Astrocyte (in vitro differentiated cells and primary cell): ENCODE measurements around the gene NPFFR1. TPM values are rescaled to one million over a fixed set of nuclear protein-coding genes. Genes with fewer than 3 reads are reported as not detected.

Source experiments
- DNase-seq: peaks from one replicate; pipeline ENCODE4 v3.0.0-alpha.2; 2010; ENCODE audit warnings: low read depth
- FAIRE-seq: peaks from 2 replicates; lab custom pipeline; 2011; peaks lifted over from hg19 to GRCh38; lab: Jason Lieb, UNC
- H2AFZ ChIP-seq: 2 replicates; pipeline ENCODE4 v1.6.0; 2012; ENCODE audit warnings: low read depth, low read length, inconsistent platforms
- H3K27ac ChIP-seq: 2 replicates; pipeline ENCODE4 v1.5.1; 2011; ENCODE audit warnings: low read depth, low read length, inconsistent platforms
- H3K27me3 ChIP-seq: 2 replicates; pipeline ENCODE4 v1.6.0; 2011; ENCODE audit warnings: low read length, inconsistent platforms; ENCODE audit not compliant: insufficient read depth
- H3K36me3 ChIP-seq: 2 replicates; pipeline ENCODE4 v1.5.1; 2011; ENCODE audit warnings: low read length, inconsistent platforms; ENCODE audit not compliant: insufficient read depth
- H3K4me1 ChIP-seq: 2 replicates; pipeline ENCODE4 v1.5.1; 2011; ENCODE audit warnings: low read length, inconsistent platforms; ENCODE audit not compliant: insufficient read depth
- H3K4me2 ChIP-seq: 2 replicates; pipeline ENCODE4 v1.6.0; 2012; ENCODE audit warnings: low read length, inconsistent platforms
- H3K4me3 ChIP-seq: 2 replicates; pipeline ENCODE4 v1.5.1; 2011; ENCODE audit warnings: low read depth, mild to moderate bottlenecking, low read length, inconsistent platforms; ENCODE audit not compliant: insufficient read depth
- H3K79me2 ChIP-seq: 2 replicates; pipeline ENCODE4 v1.6.0; 2012; ENCODE audit warnings: mild to moderate bottlenecking, low read length, inconsistent platforms; ENCODE audit not compliant: insufficient read depth
- H3K9ac ChIP-seq: 2 replicates; pipeline ENCODE4 v1.6.0; 2012; ENCODE audit warnings: mild to moderate bottlenecking, low read length, inconsistent platforms
- H3K9me3 ChIP-seq: 2 replicates; pipeline ENCODE4 v1.5.1; 2012; ENCODE audit warnings: low read depth, mild to moderate bottlenecking, low read length, inconsistent platforms; ENCODE audit not compliant: insufficient read depth
- H4K20me1 ChIP-seq: 2 replicates; pipeline ENCODE4 v1.6.0; 2012; ENCODE audit warnings: low read length, inconsistent platforms; ENCODE audit not compliant: insufficient read depth
- H3K27ac Mint-ChIP-seq: one replicate; pipeline ENCODE4 v1.8.0; 2021; ENCODE audit warnings: mild to moderate bottlenecking, mixed read lengths; ENCODE audit not compliant: unreplicated experiment
- H3K27me3 Mint-ChIP-seq: one replicate; pipeline ENCODE4 v1.8.0; 2021; ENCODE audit warnings: low read depth, mixed read lengths; ENCODE audit not compliant: unreplicated experiment
- H3K36me3 Mint-ChIP-seq: one replicate; pipeline ENCODE4 v1.8.0; 2021; ENCODE audit warnings: low read depth, mixed read lengths; ENCODE audit not compliant: unreplicated experiment
- H3K4me1 Mint-ChIP-seq: one replicate; pipeline ENCODE4 v1.8.0; 2021; ENCODE audit warnings: low read depth, mixed read lengths; ENCODE audit not compliant: unreplicated experiment
- H3K4me3 Mint-ChIP-seq: one replicate; pipeline ENCODE4 v1.8.0; 2021; ENCODE audit warnings: mild to moderate bottlenecking, moderate library complexity, mixed read lengths; ENCODE audit not compliant: unreplicated experiment
- H3K9me3 Mint-ChIP-seq: one replicate; pipeline ENCODE4 v1.8.0; 2021; ENCODE audit warnings: mild to moderate bottlenecking, mixed read lengths; ENCODE audit not compliant: unreplicated experiment
- EZH2 ChIP-seq: IDR thresholded peaks from 2 replicates; pipeline ENCODE4 v1.6.1; 2012; ENCODE audit warnings: mild to moderate bottlenecking, low read length, inconsistent platforms; ENCODE audit not compliant: insufficient read depth
- total RNA-seq: library from RNA; stranded (reverse); gene quantifications from 2 replicates; pipeline ENCODE4 v1.2.1, GENCODE V29; 2021
- TF ChIP-seq, protein P1 (sequence below): IDR thresholded peaks from 2 replicates; pipeline ENCODE4 v1.5.1; 2011; ENCODE audit warnings: low read depth, mild to moderate bottlenecking, inconsistent platforms, low read length, moderate library complexity; ENCODE audit not compliant: insufficient read depth

NPFFR1 gene
- total RNA-seq, 1 donor from 2014 or later = not detected

GRCh38 chr10:70303730-70304129 is 19.9 kb upstream of the NPFFR1 start:
- Mint-ChIP-seq H3K36me3 (peaks cover 6% of the 10 kb centered on the region), H3K27me3 (peaks cover 5% of the 10 kb centered on the region), H3K9me3 (no peaks in the 10 kb centered on the region), H3K4me3 (no peak overlapping the region), H3K4me1 (no peaks in the 10 kb centered on the region), H3K27ac (no peak overlapping the region)
- H3K36me3 ChIP-seq = no peaks in the 10 kb centered on the region
- H3K4me2 ChIP-seq = no peak overlapping the region
- no peaks in the 10 kb centered on the region for H3K9me3 ChIP-seq
- no peak overlapping the region for H3K9ac ChIP-seq
- no peak overlapping the region for H2AFZ ChIP-seq
- H3K27ac ChIP-seq = no peak overlapping the region
- no peak for FAIRE-seq
- no peaks in the 10 kb centered on the region for H3K79me2 ChIP-seq
- no peaks in the 10 kb centered on the region for H4K20me1 ChIP-seq
- no peaks in the 10 kb centered on the region for H3K4me1 ChIP-seq
- TF ChIP-seq, protein P1, sequence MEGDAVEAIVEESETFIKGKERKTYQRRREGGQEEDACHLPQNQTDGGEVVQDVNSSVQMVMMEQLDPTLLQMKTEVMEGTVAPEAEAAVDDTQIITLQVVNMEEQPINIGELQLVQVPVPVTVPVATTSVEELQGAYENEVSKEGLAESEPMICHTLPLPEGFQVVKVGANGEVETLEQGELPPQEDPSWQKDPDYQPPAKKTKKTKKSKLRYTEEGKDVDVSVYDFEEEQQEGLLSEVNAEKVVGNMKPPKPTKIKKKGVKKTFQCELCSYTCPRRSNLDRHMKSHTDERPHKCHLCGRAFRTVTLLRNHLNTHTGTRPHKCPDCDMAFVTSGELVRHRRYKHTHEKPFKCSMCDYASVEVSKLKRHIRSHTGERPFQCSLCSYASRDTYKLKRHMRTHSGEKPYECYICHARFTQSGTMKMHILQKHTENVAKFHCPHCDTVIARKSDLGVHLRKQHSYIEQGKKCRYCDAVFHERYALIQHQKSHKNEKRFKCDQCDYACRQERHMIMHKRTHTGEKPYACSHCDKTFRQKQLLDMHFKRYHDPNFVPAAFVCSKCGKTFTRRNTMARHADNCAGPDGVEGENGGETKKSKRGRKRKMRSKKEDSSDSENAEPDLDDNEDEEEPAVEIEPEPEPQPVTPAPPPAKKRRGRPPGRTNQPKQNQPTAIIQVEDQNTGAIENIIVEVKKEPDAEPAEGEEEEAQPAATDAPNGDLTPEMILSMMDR = no peak
- TF ChIP-seq EZH2 = no peak
- DNase-seq = no peak
- H3K27me3 ChIP-seq = no peaks in the 10 kb centered on the region
- H3K4me3 ChIP-seq = no peak overlapping the region

DNA sequence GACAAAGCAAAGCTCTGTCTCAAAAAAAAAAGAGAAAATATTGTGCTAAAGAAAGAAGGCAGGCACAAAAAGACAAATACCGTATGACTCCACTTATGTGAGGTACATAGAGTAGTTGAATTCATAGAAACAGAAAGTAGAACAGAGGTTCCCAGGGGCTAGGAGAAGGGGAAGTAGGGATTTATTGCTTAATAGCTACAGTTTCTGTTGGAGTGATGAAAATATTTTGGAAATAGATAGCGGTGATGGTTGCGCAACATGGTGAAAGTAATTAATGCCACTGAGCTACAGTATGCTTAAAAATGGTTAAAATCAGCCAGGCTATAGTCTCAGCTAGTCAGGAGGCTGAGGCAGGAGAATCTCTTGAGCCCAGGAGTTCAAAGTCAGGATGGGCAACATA is 18.5 kb upstream of the NPFFR1 start:
- Histone ChIP-seq H3K27me3 (no peaks in the 10 kb centered on the region), H3K4me3 (no peak overlapping the region), H3K36me3 (no peaks in the 10 kb centered on the region), H3K4me1 (no peaks in the 10 kb centered on the region), H3K9me3 (no peaks in the 10 kb centered on the region), H4K20me1 (no peaks in the 10 kb centered on the region), H3K4me2 (no peak overlapping the region), H3K27ac (no peak overlapping the region), H3K79me2 (no peaks in the 10 kb centered on the region), H3K9ac (no peak overlapping the region), H2AFZ (no peak overlapping the region)
- Mint-ChIP-seq H3K9me3 (no peaks in the 10 kb centered on the region), H3K27ac (no peak overlapping the region), H3K27me3 (peaks cover 5% of the 10 kb centered on the region), H3K4me1 (no peaks in the 10 kb centered on the region), H3K4me3 (no peak overlapping the region), H3K36me3 (peaks cover 4% of the 10 kb centered on the region)
- TF ChIP-seq EZH2 = no peak
- TF ChIP-seq, protein P1 = no peak
- peak; percentile 26 for DNase-seq
- FAIRE-seq = no peak

DNA sequence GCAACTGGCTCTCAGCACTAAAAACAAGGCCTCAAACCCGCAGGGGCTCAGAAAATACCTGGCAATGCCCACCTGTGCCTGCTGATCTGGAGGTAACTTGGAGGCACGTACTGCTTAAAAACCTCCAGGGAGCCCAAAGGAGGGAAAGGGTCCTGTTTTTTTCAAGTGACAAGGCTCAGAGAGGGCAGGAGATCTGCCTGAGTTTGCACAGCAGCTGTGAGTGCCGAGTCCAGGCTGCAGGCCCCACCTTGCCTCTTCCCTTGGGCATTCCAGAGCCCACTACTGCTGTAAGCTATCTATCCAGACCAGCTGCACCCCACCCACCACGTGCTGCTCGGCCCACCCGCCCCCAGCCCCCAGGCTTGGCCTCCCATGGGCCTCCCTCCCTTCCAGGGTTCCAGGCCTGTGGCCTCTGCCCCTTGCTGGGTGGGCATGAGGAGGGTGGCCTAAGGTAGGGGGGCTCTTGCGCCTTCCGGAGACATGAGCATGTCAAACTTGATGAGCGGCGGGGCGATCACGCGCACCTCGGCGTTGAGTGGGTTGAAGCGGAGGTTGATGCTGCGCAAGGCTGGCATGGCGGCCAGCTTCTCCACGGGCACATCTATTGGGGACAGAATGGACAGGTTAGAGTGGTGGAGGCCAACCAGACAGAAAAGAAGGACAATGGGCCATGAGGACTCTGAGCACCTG is 17.2 kb upstream of the NPFFR1 start:
- no peaks in the 10 kb centered on the region for H3K27me3 ChIP-seq

More for the DNA sequence above, 17.2 kb upstream of the NPFFR1 start:
- no peak overlapping the region for H3K27ac ChIP-seq
- FAIRE-seq (no peak), DNase-seq (no peak)
- H3K9ac ChIP-seq = no peak overlapping the region
- peaks cover 2% of the 10 kb centered on the region for H3K4me1 Mint-ChIP-seq
- H3K27me3 Mint-ChIP-seq = peaks cover 5% of the 10 kb centered on the region
- H3K4me2 ChIP-seq = no peak overlapping the region
- H2AFZ ChIP-seq = no peak overlapping the region
- no peak overlapping the region for H3K4me3 Mint-ChIP-seq
- H3K9me3 Mint-ChIP-seq = no peaks in the 10 kb centered on the region
- H3K79me2 ChIP-seq = no peaks in the 10 kb centered on the region
- H3K4me3 ChIP-seq = no peak overlapping the region
- peaks cover 7% of the 10 kb centered on the region for H3K4me1 ChIP-seq
- no peaks in the 10 kb centered on the region for H4K20me1 ChIP-seq
- no peak for TF ChIP-seq EZH2
- TF ChIP-seq, protein P1 = no peak
- no peaks in the 10 kb centered on the region for H3K36me3 ChIP-seq
- H3K9me3 ChIP-seq = no peaks in the 10 kb centered on the region
- peaks cover 4% of the 10 kb centered on the region for H3K36me3 Mint-ChIP-seq
- H3K27ac Mint-ChIP-seq = no peak overlapping the region
